BJ (cell line): ENCODE results near the gene CDC45. TPM values are rescaled to one million over a fixed set of nuclear protein-coding genes. Genes with fewer than 3 reads are reported as not detected.

Experiments
- CTCF ChIA-PET: fragments of 350-600 bp; formaldehyde crosslinking; extraction: SDS; loops from one replicate; lab custom pipeline; 2021; ENCODE audit warnings: antibody characterized with exemption, inconsistent platforms; lab: Yijun Ruan, JAX
- POLR2A ChIA-PET: fragments of 300-600 bp; sonication (Branson Sonifier 250); formaldehyde crosslinking; extraction: SDS; loops from one replicate; lab custom pipeline; 2021; ENCODE audit warnings: antibody characterized with exemption; lab: Charles Lee
- DNase-seq: peaks from one replicate; pipeline ENCODE4 v3.0.0-alpha.2; 2011; ENCODE audit warnings: low read depth
- H3K27me3 ChIP-seq: 2 replicates; pipeline ENCODE4 v1.6.0; 2011; ENCODE audit warnings: low read length; ENCODE audit not compliant: control insufficient read depth, insufficient read depth
- H3K36me3 ChIP-seq: 2 replicates; pipeline ENCODE4 v1.5.1; 2011; ENCODE audit warnings: low read length; ENCODE audit not compliant: control insufficient read depth, insufficient read depth
- H3K4me3 ChIP-seq: 2 replicates; pipeline ENCODE4 v1.5.1; 2011; ENCODE audit warnings: low read depth, mild to moderate bottlenecking, control low read depth, low read length
- CTCF ChIP-seq: IDR thresholded peaks from 2 replicates; pipeline ENCODE4 v1.5.1; 2011; ENCODE audit warnings: low read depth, mild to moderate bottlenecking, control low read depth, inconsistent platforms, low read length, moderate library complexity; ENCODE audit not compliant: insufficient read depth
- polyA plus RNA-seq: library from polyadenylated mRNA; depleted of rRNA; stranded (reverse); fragments of >200 nt; gene quantifications from 2 replicates; pipeline ENCODE4 v1.2.3, GENCODE V29; 2011

The CDC45 gene
- polyA plus RNA-seq, 1 experiment, result 13.8 TPM

- TF ChIP-seq CTCF, result no peak
- CTCF ChIA-PET, result interaction anchor here (0.6 kb wide), 1 partner anchor 79 kb away, joined by 3 read pairs; no protein-coding TSS in a partner anchor
- Histone ChIP-seq H3K36me3 (no peaks in the 10 kb centered on the region), H3K27me3 (peaks cover 2% of the 10 kb centered on the region; the same call in 1 of the 2 replicates), H3K4me3 (peak within 1 kb of the TSS; percentile 34)
- DNase-seq, result no peak
- POLR2A ChIA-PET, result no interaction called here
Measured at GRCh38 chr22:19524170-19525115, 44.7 kb downstream of the CDC45 start, which contains the start of gene CLDN5. CLDN5 (minus strand) TSS chr22:19524410; CDS start chr22:19524255, 155 bp downstream.

GRCh38 chr22:19525116-19525660 lies 45.5 kb downstream of the CDC45 start:
- ChIA-PET CTCF (no interaction called here), POLR2A (no interaction called here)
- Histone ChIP-seq H3K4me3 (no peak overlapping the region), H3K27me3 (peaks cover 2% of the 10 kb centered on the region; the same call in 1 of the 2 replicates), H3K36me3 (no peaks in the 10 kb centered on the region)
- TF ChIP-seq CTCF, result no peak
- no peak for DNase-seq

- H3K4me3 ChIP-seq, result no peak overlapping the region
- POLR2A ChIA-PET, result no interaction called here
- DNase-seq, result no peak
- H3K27me3 ChIP-seq, result peaks cover 2% of the 10 kb centered on the region; the same call in 1 of the 2 replicates
- no peaks in the 10 kb centered on the region for H3K36me3 ChIP-seq
- CTCF ChIA-PET, result no interaction called here
- no peak for TF ChIP-seq CTCF
Measured at GRCh38 chr22:19525666-19526065, 45.9 kb downstream of the CDC45 start.

GRCh38 chr22:19526076-19526701 lies 46.5 kb downstream of the CDC45 start:
- POLR2A ChIA-PET, result no interaction called here
- no peak for DNase-seq
- H3K4me3 ChIP-seq, result no peak overlapping the region

More at GRCh38 chr22:19526076-19526701, 46.5 kb downstream of the CDC45 start:
- no peaks in the 10 kb centered on the region for H3K36me3 ChIP-seq
- TF ChIP-seq CTCF, result no peak
- CTCF ChIA-PET, result interaction anchor here (0.6 kb wide), 1 partner anchor 172 kb away, joined by 3 read pairs; no protein-coding TSS in a partner anchor
- H3K27me3 ChIP-seq, result peaks cover 3% of the 10 kb centered on the region
